Globus pallidus (tissue), 1 donor: ENCODE data around the gene ARFGEF3.
"Not testable (repeated sequence)": the region's sequence is repeated elsewhere in the genome, so short reads cannot be mapped to it uniquely, and the experiment has no call there.

Source experiments
- DNase-seq: peaks from one replicate; pipeline ENCODE4 v3.0.0-alpha.2; 2015; ENCODE audit warnings: low spot score

Gene ARFGEF3

DNA sequence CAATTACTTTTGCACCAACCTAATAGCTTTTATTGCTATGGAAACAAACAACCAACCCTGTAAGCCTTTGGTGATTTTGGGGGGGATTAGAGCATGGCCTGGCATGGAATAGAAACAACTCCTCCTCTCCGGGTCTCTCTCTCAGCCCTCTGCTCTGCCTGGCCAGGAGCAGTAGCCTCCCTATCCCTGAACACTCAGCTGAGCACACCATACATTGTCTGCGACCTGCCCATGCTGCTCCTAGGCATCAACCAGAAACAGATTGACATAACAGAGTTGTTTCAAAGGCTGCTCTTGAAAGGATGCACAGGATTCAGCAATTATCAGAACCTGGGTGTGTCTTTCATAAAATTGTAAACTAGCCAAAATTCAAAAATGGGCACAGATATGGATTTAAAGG, 186.1 kb downstream of the ARFGEF3 start:
- DNase-seq, result no peak

GRCh38 chr6:138349891-138350290, 188.2 kb downstream of the ARFGEF3 start:
- DNase-seq, result no peak

- no peak for DNase-seq
Measured at GRCh38 chr6:138357928-138358327, 196.2 kb downstream of the ARFGEF3 start.

DNA sequence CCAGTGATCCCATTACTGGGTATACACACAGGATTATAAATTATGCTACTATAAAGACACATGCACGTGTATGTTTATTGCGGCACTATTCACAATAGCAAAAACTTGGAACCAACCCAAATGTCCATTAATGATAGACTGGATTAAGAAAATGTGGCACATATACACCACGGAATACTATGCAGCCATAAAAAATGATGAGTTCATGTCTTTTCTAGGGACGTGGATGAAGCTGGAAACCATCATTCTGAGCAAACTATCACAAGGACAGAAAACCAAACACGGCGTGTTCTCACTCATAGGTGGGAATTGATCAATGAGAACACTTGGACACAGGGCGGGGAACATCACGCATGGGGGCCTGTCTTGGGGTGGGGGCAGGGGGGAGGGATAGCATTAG, 206.9 kb downstream of the ARFGEF3 start:
- DNase-seq, result not testable (repeated sequence)

GRCh38 chr6:138370631-138371451, 209.1 kb downstream of the ARFGEF3 start:
- no peak for DNase-seq

DNA sequence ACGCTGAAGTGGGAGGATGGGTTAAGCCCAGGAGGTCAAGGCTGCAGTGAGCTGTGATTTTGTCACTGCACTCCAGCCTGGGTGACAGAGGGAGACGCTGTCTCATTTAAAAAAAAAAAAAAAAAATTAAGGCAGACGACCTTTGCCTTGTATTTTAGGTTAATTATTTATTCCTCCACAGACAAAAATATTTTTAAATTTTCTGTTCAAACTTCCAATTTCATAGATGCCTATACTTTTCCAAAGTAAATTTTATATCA, 209.6 kb downstream of the ARFGEF3 start:
- DNase-seq, result no peak

- no peak for DNase-seq
Measured at GRCh38 chr6:138371720-138372119, 210.0 kb downstream of the ARFGEF3 start.

- no peak for DNase-seq
Measured at GRCh38 chr6:138372711-138373463, 211.1 kb downstream of the ARFGEF3 start.

- no peak for DNase-seq
Measured at GRCh38 chr6:138374230-138374629, 212.5 kb downstream of the ARFGEF3 start.

DNA sequence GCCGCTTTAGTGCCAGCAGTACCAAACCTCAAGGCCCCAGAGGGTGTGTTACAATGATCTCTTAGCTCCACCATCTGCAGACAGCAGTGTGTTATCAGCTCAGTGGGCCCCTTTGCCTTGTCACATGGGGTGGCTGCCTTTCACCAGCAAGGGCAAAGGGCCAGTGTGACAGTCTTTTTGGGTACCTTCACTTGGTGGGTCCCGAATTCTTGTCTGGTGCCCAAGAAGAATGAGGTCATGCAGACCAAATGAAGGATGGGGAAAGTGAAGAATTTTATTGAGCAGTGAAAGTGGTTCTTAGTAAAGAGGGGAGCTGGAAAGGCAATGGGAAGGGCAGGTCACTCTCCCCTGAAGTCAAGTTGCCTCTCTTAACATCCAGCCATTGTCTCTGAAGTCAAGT, 213.1 kb downstream of the ARFGEF3 start:
- DNase-seq, result no peak

- DNase-seq, result no peak
Measured at GRCh38 chr6:138377042-138377441, 215.3 kb downstream of the ARFGEF3 start.

GRCh38 chr6:138377844-138378243, 216.1 kb downstream of the ARFGEF3 start, which contains the start of gene SMIM28:
Gene SMIM28, plus strand, starts transcription at chr6:138377905. Its CDS starts 168 bp downstream, at chr6:138378073.
- DNase-seq, result no peak

- no peak for DNase-seq
Measured at GRCh38 chr6:138378463-138378862, 216.7 kb downstream of the ARFGEF3 start.

DNA sequence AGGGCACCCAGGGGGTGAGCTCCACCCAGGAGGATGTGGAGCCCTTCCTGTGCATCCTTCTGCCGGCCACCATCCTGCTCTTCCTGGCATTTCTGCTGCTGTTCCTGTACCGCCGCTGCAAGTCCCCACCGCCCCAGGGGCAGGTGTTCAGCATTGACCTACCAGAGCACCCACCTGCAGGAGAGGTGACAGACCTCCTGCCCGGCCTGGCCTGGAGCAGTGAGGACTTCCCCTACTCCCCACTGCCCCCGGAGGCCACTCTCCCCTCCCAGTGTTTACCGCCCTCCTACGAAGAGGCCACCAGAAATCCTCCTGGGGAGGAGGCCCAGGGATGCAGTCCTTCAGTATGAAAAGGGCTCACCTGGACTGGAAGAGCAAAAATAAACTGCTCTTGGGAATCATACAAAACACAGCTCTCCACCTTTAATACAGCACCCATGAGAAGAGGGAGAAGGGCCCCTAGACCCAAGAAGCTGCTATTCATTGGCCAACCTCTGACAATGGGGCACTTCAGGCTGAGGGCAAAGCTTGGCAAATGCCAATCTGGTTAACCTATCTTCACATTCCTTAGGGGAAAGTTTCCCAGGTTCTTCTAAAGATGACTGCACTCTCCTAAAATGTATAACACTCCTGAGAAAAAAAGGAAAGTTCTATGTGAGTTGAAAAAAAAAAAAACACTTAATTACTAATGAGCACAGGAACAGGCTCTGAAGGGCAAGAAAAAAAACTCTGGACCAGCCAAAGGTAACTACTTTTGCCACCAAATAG, 220.9 kb downstream of the ARFGEF3 start:
- no peak for DNase-seq

GRCh38 chr6:138383776-138384175, 222.0 kb downstream of the ARFGEF3 start:
- DNase-seq, result no peak

DNA sequence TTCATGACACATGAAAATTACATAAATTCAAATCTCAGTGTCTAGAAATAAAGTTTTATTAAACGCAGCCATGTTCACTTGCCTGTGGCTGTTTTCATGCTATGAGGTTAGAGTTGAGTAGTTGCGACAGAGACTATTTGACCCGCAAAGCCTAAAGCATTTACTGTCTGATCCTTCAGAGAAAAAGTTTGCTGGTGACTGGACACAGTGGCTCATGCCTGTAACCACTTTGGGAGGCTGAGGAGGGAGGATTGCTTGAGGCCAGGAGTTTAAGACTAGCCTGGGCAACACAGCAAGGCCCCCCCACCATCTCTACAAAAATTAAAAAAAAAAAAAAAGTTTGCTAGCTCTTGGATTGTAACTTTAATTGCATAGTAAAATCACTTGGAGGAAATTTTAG, 225.2 kb downstream of the ARFGEF3 start:
- no peak for DNase-seq

GRCh38 chr6:138387577-138388368, 226.0 kb downstream of the ARFGEF3 start:
- DNase-seq, result no peak

- DNase-seq, result no peak
Measured at GRCh38 chr6:138389551-138389950, 227.8 kb downstream of the ARFGEF3 start.
